ENCODE results near the gene FBXO15.

Gene FBXO15

GRCh38 chr18:74110976-74111375 is 36.7 kb downstream of the FBXO15 start:
- DNase-seq = no peak

GRCh38 chr18:74110149-74110548 is 37.5 kb downstream of the FBXO15 start:
- DNase-seq = no peak

GRCh38 chr18:74108460-74108859 is 39.2 kb downstream of the FBXO15 start:
- no peak for DNase-seq

GRCh38 chr18:74097803-74098202 is 49.8 kb downstream of the FBXO15 start:
- DNase-seq = no peak

- no peak for DNase-seq
Measured at GRCh38 chr18:74092922-74093321, 54.7 kb downstream of the FBXO15 start.

GRCh38 chr18:74084184-74084855 is 63.3 kb downstream of the FBXO15 start:
- no peak for DNase-seq

GRCh38 chr18:74083557-74083952 is 64.1 kb downstream of the FBXO15 start:
- peak; percentile 59 for DNase-seq

GRCh38 chr18:74082742-74083556 is 64.7 kb downstream of the FBXO15 start:
- no peak for DNase-seq

- no peak for DNase-seq
Measured at GRCh38 chr18:74081966-74082741, 65.5 kb downstream of the FBXO15 start.

- DNase-seq = no peak
Measured at GRCh38 chr18:74078257-74078656, 69.4 kb downstream of the FBXO15 start.

GRCh38 chr18:74074668-74075564 is 72.7 kb downstream of the FBXO15 start:
- no peak for DNase-seq

GRCh38 chr18:74073957-74074667 is 73.5 kb downstream of the FBXO15 start:
- no peak for DNase-seq

GRCh38 chr18:74069178-74070050 is 78.2 kb downstream of the FBXO15 start:
- no peak for DNase-seq

GRCh38 chr18:74068296-74068695 is 79.3 kb downstream of the FBXO15 start:
- DNase-seq = no peak

GRCh38 chr18:74066018-74066417 is 81.6 kb downstream of the FBXO15 start:
- DNase-seq = no peak

- no peak for DNase-seq
Measured at GRCh38 chr18:74065366-74065765, 82.3 kb downstream of the FBXO15 start.

- DNase-seq = no peak
Measured at GRCh38 chr18:74064510-74064909, 83.1 kb downstream of the FBXO15 start.

GRCh38 chr18:74063557-74063956 is 84.1 kb downstream of the FBXO15 start:
- no peak for DNase-seq

GRCh38 chr18:74063023-74063422 is 84.6 kb downstream of the FBXO15 start:
- DNase-seq = no peak

GRCh38 chr18:74062037-74062436 is 85.6 kb downstream of the FBXO15 start:
- no peak for DNase-seq

- no peak for DNase-seq
Measured at GRCh38 chr18:74060579-74060978, 87.1 kb downstream of the FBXO15 start.

Data from NCI-H1417 treated with DMSO at 0.1 percent for 48 hours (cell line).